Kidney capillary endothelial cell (primary cell): ENCODE data around the gene PPIF.

Experiments used
- DNase-seq: peaks from one replicate; pipeline ENCODE4 v3.0.0-alpha.2; 2018; ENCODE audit warnings: low spot score

The PPIF gene

GRCh38 chr10:79375321-79376077, 28.2 kb downstream of the PPIF start:
- DNase-seq, result no peak

- no peak for DNase-seq
These were observed 28.9 kb downstream of the PPIF start for GRCh38 chr10:79376078-79376628.

- DNase-seq, result no peak
These were observed 29.7 kb downstream of the PPIF start for GRCh38 chr10:79376751-79377556.

GRCh38 chr10:79377557-79378382, 30.5 kb downstream of the PPIF start:
- no peak for DNase-seq

GRCh38 chr10:79378383-79378646, 31.0 kb downstream of the PPIF start:
- no peak for DNase-seq

GRCh38 chr10:79378647-79379511, 31.6 kb downstream of the PPIF start:
- no peak for DNase-seq

GRCh38 chr10:79379512-79380124, 32.3 kb downstream of the PPIF start:
- no peak for DNase-seq

GRCh38 chr10:79380125-79380945, 33.1 kb downstream of the PPIF start:
- no peak for DNase-seq

- DNase-seq, result no peak
These were observed 33.9 kb downstream of the PPIF start for GRCh38 chr10:79380946-79381721.

- no peak for DNase-seq
These were observed 34.5 kb downstream of the PPIF start for GRCh38 chr10:79381804-79382221.

- DNase-seq, result no peak
These were observed 35.2 kb downstream of the PPIF start for GRCh38 chr10:79382491-79382941.

GRCh38 chr10:79383974-79384606, 36.8 kb downstream of the PPIF start:
- no peak for DNase-seq

GRCh38 chr10:79384773-79385391, 37.6 kb downstream of the PPIF start:
- DNase-seq, result no peak

GRCh38 chr10:79385392-79385795, 38.1 kb downstream of the PPIF start:
- no peak for DNase-seq

- DNase-seq, result no peak
These were observed 38.7 kb downstream of the PPIF start for GRCh38 chr10:79385804-79386531.

GRCh38 chr10:79386637-79387465, 39.6 kb downstream of the PPIF start:
- no peak for DNase-seq
